HEK293T (cell line): ENCODE results near the gene SYNM.

Experiments
- BHLHE40 ChIP-seq: fragments of 450-650 bp; IDR thresholded peaks from 2 replicates; pipeline ENCODE4 v1.6.1; 2016; ENCODE audit warnings: mild to moderate bottlenecking, moderate library complexity, borderline replicate concordance
- SUZ12 ChIP-seq: fragments of 450-650 bp; IDR thresholded peaks from 2 replicates; pipeline ENCODE4 v1.6.1; 2016; ENCODE audit warnings: mild to moderate bottlenecking

- TF ChIP-seq BHLHE40 (no peak), SUZ12 (no peak)
These were observed 28.8 kb upstream of the SYNM start for GRCh38 chr15:99076109-99076508.
